ENCODE measurements around the gene LGALS3BP. TPM values are rescaled to one million over a fixed set of nuclear protein-coding genes. Genes with fewer than 3 reads are reported as not detected.

Gene LGALS3BP
- total and polyA plus RNA-seq, 2 donors (not counting 1 experiment from before 2014, with no cell fraction given) = 1.8 to 7.5 TPM

GRCh38 chr17:78929908-78930775 is 49.6 kb downstream of the LGALS3BP start:
- no peaks in the 10 kb centered on the region for H4K20me1 ChIP-seq (ENCODE audit: control insufficient read depth, insufficient read depth, low read length, poor library complexity, severe bottlenecking)
- no peaks in the 10 kb centered on the region for H3K79me2 ChIP-seq (ENCODE audit: control insufficient read depth, insufficient read depth, low read length)
- Mint-ChIP-seq H3K9me3 (ENCODE audit: insufficient read depth) (no peaks in the 10 kb centered on the region), H3K4me3 (no peak overlapping the region), H3K27ac (no peak overlapping the region), H3K4me1 (no peaks in the 10 kb centered on the region), H3K27me3 (peaks cover 15% of the 10 kb centered on the region)
- intact Hi-C loops (cut with micrococcal nuclease) = no loop called here
- H2AFZ ChIP-seq (ENCODE audit: insufficient read depth, low read depth, low read length, poor library complexity, severe bottlenecking) = no peak overlapping the region
- H3K4me2 ChIP-seq (replicated peaks; ENCODE audit: low read depth, low read length, poor library complexity, severe bottlenecking) = no peak overlapping the region
- H3K9ac ChIP-seq (ENCODE audit: low read length) = no peak overlapping the region
- H3K27me3 ChIP-seq (replicated peaks in 1 of 4; ENCODE audit: control extremely low read depth in 1 of 4, control insufficient read depth in 3 of 4, insufficient read depth in 4 of 4, low read length in 3 of 4) = peaks cover 0 to 11% (median 3%) of the 10 kb centered on the region in 4 experiments
- H3K4me1 ChIP-seq (ENCODE audit: control insufficient read depth in 2 of 2, insufficient read depth in 2 of 2, low read length in 2 of 2) = peaks cover 6 to 15% of the 10 kb centered on the region in 2 donors
- WGBS (ENCODE audit: insufficient coverage) = 83% methylated on average over 28 of the region's 31 CpGs
- ChIA-PET CTCF (interaction anchor here (1.4 kb wide), 1 partner anchor 64 kb away, joined by 3 read pairs; no protein-coding TSS in a partner anchor), POLR2A (no interaction called here)
- TF ChIP-seq, protein P1, sequence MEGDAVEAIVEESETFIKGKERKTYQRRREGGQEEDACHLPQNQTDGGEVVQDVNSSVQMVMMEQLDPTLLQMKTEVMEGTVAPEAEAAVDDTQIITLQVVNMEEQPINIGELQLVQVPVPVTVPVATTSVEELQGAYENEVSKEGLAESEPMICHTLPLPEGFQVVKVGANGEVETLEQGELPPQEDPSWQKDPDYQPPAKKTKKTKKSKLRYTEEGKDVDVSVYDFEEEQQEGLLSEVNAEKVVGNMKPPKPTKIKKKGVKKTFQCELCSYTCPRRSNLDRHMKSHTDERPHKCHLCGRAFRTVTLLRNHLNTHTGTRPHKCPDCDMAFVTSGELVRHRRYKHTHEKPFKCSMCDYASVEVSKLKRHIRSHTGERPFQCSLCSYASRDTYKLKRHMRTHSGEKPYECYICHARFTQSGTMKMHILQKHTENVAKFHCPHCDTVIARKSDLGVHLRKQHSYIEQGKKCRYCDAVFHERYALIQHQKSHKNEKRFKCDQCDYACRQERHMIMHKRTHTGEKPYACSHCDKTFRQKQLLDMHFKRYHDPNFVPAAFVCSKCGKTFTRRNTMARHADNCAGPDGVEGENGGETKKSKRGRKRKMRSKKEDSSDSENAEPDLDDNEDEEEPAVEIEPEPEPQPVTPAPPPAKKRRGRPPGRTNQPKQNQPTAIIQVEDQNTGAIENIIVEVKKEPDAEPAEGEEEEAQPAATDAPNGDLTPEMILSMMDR (IDR thresholded peaks at IDR 0.05) = no peak
- no peak for TF ChIP-seq EZH2 (IDR thresholded peaks at IDR 0.05; ENCODE audit: borderline replicate concordance, insufficient read depth, low read depth, low read length, poor library complexity, severe bottlenecking)
- ATAC-seq (ENCODE audit: low read depth) (no peak), DNase-seq (no peak)
- no peaks in the 10 kb centered on the region for H3K9me3 ChIP-seq (ENCODE audit: control extremely low read depth in 1 of 3, control insufficient read depth in 2 of 3, insufficient read depth in 1 of 3, low read length in 2 of 3)
- H3K27ac ChIP-seq (ENCODE audit: low read length in 2 of 2) = no peak overlapping the region
- no peak overlapping the region for H3K4me3 ChIP-seq (ENCODE audit: control extremely low read depth in 1 of 5, extremely low read depth in 1 of 5, insufficient read depth in 1 of 5, low read depth in 2 of 5, low read length in 4 of 5)
- H3K36me3 ChIP-seq (replicated peaks in 1 of 2; ENCODE audit: control extremely low read depth in 1 of 2, control insufficient read depth in 1 of 2, extremely low read depth in 1 of 2, insufficient read depth in 2 of 2, low read length in 1 of 2) = no peaks in the 10 kb centered on the region
